ENCODE measurements around the gene AOPEP. TPM values are rescaled to one million over a fixed set of nuclear protein-coding genes. Genes with fewer than 3 reads are reported as not detected.

Gene AOPEP
- total and polyA plus RNA-seq, 2 donors (not counting 3 experiments of a cell fraction or from before 2014, with no cell fraction given): 20.2 to 41.6 TPM

GRCh38 chr9:94717761-94718160 is 8.7 kb upstream of the AOPEP start:
- Histone ChIP-seq H3K9me1 (replicated peaks; ENCODE audit: control insufficient read depth, extremely low read depth, insufficient read depth, low read length) (no peaks in the 10 kb centered on the region), H3K4me2 (ENCODE audit: insufficient read depth, low read length) (no peak overlapping the region), H3K27me3 (ENCODE audit: control insufficient read depth in 2 of 2, insufficient read depth in 2 of 2, low read length in 2 of 2) (peaks cover 3 to 4% of the 10 kb centered on the region in 2 experiments), H3K79me2 (ENCODE audit: control insufficient read depth, insufficient read depth, low read length) (no peaks in the 10 kb centered on the region), H3K36me3 (ENCODE audit: control insufficient read depth in 2 of 2, extremely low read depth in 1 of 2, insufficient read depth in 2 of 2, low read length in 2 of 2) (no peaks in the 10 kb centered on the region), H3K27ac (ENCODE audit: insufficient read depth, low read depth, low read length) (no peak overlapping the region), H3K4me1 (ENCODE audit: control insufficient read depth, extremely low read depth, insufficient read depth, low read length) (no peaks in the 10 kb centered on the region), H2AFZ (ENCODE audit: low read depth, low read length) (no peak overlapping the region), H4K20me1 (replicated peaks; ENCODE audit: control insufficient read depth, extremely low read depth, insufficient read depth, low read length) (no peaks in the 10 kb centered on the region), H3K9me3 (replicated peaks; ENCODE audit: control insufficient read depth, insufficient read depth, low read length) (no peaks in the 10 kb centered on the region), H3K4me3 (replicated peaks in 1 of 3; ENCODE audit: insufficient read depth in 1 of 3, low read depth in 1 of 3, low read length in 3 of 3) (no peak overlapping the region), H3K9ac (replicated peaks; ENCODE audit: extremely low read depth, insufficient read depth, low read length) (no peak overlapping the region)
- dilution Hi-C loops (cut with MboI; ENCODE audit: extremely low pct_ligation_motif_present, low sequenced_read_pairs): no loop called here
- intact Hi-C loops (cut with micrococcal nuclease): no loop called here
- CTCF ChIA-PET: interaction anchor here (1.5 kb wide), 1 partner anchor 410 kb away, joined by 4 read pairs; no protein-coding TSS in a partner anchor
- POLR2A ChIA-PET: no interaction called here
- no peak for TF ChIP-seq MYC (IDR thresholded peaks at IDR 0.05; ENCODE audit: low read depth, low read length)
- no peak for TF ChIP-seq GATA2 (IDR thresholded peaks at IDR 0.05; ENCODE audit: insufficient read depth, insufficient read length, low read depth, low read length)
- no peak for TF ChIP-seq POLR2A (IDR thresholded peaks at IDR 0.05; ENCODE audit: low read depth, low read length)
- TF ChIP-seq EZH2 (IDR thresholded peaks at IDR 0.05; ENCODE audit: borderline replicate concordance, low read depth, low read length, severe bottlenecking): no peak
- no peak for TF ChIP-seq JUN (IDR thresholded peaks at IDR 0.05; ENCODE audit: borderline replicate concordance, insufficient read depth, insufficient read length, low read depth)
- TF ChIP-seq MAX (IDR thresholded peaks at IDR 0.05; ENCODE audit: insufficient read depth, insufficient read length): no peak
- TF ChIP-seq FOS (IDR thresholded peaks at IDR 0.05; ENCODE audit: borderline replicate concordance, insufficient read depth, low read length): no peak
- no peak for TF ChIP-seq POLR2AphosphoS5 (IDR thresholded peaks at IDR 0.05; ENCODE audit: insufficient read depth, low read depth, low read length)
- TF ChIP-seq CTCF (IDR thresholded peaks at IDR 0.05; ENCODE audit: extremely low read depth in 1 of 2, insufficient read depth in 1 of 2, low read depth in 1 of 2, low read length in 2 of 2): no peak
- no TSS peak for BruUV-seq (replicated peaks)
- no peak for DNase-seq (ENCODE audit: low read depth, low spot score)
- no peak for FAIRE-seq

All from endothelial cell of umbilical vein (primary cell).